ENCODE results near the gene KRTAP10-1. TPM values are rescaled to one million over a fixed set of nuclear protein-coding genes. Genes with fewer than 3 reads are reported as not detected.

Gene KRTAP10-1
- total RNA-seq (not detected), polyA plus RNA-seq (not detected)

GRCh38 chr21:44539991-44540666, at the start of gene KRTAP10-1:
Gene KRTAP10-1 (minus strand): TSS chr21:44540195. CDS start chr21:44540150, 45 bp downstream.
- DNase-seq (no peak), FAIRE-seq (no peak), ATAC-seq (no peak)
- 57 to 62% methylated on average over 21 of the region's 21 CpGs for WGBS, 2 donors
- no peaks in the 10 kb centered on the region for H3K9me3 ChIP-seq
- no peak within 1 kb of the TSS for H3K4me3 ChIP-seq
- intact Hi-C loops (cut with DNase I), result no loop called here
- no peak for TF ChIP-seq CTCF (IDR thresholded peaks at IDR 0.05)
- H3K27me3 ChIP-seq, result no peaks in the 10 kb centered on the region
- H3K4me1 ChIP-seq, result no peaks in the 10 kb centered on the region
- H3K36me3 ChIP-seq, result no peaks in the 10 kb centered on the region
- no peak within 1 kb of the TSS for H3K27ac ChIP-seq

GRCh38 chr21:44589094-44589493, 49.1 kb upstream of the KRTAP10-1 start:
- H3K27ac ChIP-seq, result no peak overlapping the region
- peaks cover 0 to 7% (median 0%) of the 10 kb centered on the region in 4 donors for H3K27me3 ChIP-seq

GRCh38 chr21:44585892-44586291, 45.9 kb upstream of the KRTAP10-1 start:
- Histone ChIP-seq H3K36me3 (no peaks in the 10 kb centered on the region), H3K4me1 (no peaks in the 10 kb centered on the region), H3K27me3 (peaks cover 0 to 11% (median 0%) of the 10 kb centered on the region in 4 donors), H3K9me3 (no peaks in the 10 kb centered on the region), H3K27ac (no peak overlapping the region), H3K4me3 (no peak overlapping the region)
- TF ChIP-seq CTCF (IDR thresholded peaks at IDR 0.05), result no peak
- WGBS, 2 donors, result 70 to 74% methylated on average over 3 of the region's 3 CpGs
- ATAC-seq, result no peak
- peak in 1 of 6 donors; percentile 19 for DNase-seq
- no peak for FAIRE-seq
- intact Hi-C loops (cut with DNase I), result no loop called here

More at GRCh38 chr21:44589094-44589493, 49.1 kb upstream of the KRTAP10-1 start:
- WGBS, 2 donors, result 80 to 91% methylated on average over 2 of the region's 2 CpGs
- TF ChIP-seq CTCF (IDR thresholded peaks at IDR 0.05), result no peak
- H3K36me3 ChIP-seq, result no peaks in the 10 kb centered on the region
- no peak overlapping the region for H3K4me3 ChIP-seq
- H3K4me1 ChIP-seq, result no peaks in the 10 kb centered on the region
- intact Hi-C loops (cut with DNase I), result no loop called here
- FAIRE-seq, result no peak
- ATAC-seq, result no peak
- no peak for DNase-seq
- no peaks in the 10 kb centered on the region for H3K9me3 ChIP-seq

- intact Hi-C loops (cut with DNase I), result no loop called here
- DNase-seq, result no peak
- TF ChIP-seq CTCF (IDR thresholded peaks at IDR 0.05), result no peak
Measured at GRCh38 chr21:44583800-44584147, 43.8 kb upstream of the KRTAP10-1 start.

GRCh38 chr21:44583089-44583799, 43.2 kb upstream of the KRTAP10-1 start:
- WGBS, 2 donors, result 18 to 22% methylated on average over 11 of the region's 11 CpGs
- FAIRE-seq (no peak), DNase-seq (no peak)

More at GRCh38 chr21:44583800-44584147, 43.8 kb upstream of the KRTAP10-1 start:
- no peaks in the 10 kb centered on the region for H3K9me3 ChIP-seq
- no peaks in the 10 kb centered on the region for H3K36me3 ChIP-seq
- no peak for FAIRE-seq
- H3K4me3 ChIP-seq, result no peak overlapping the region
- H3K27ac ChIP-seq, result no peak overlapping the region
- H3K27me3 ChIP-seq, result peaks cover 0 to 11% (median 0%) of the 10 kb centered on the region in 4 donors
- no peaks in the 10 kb centered on the region for H3K4me1 ChIP-seq
- WGBS, 2 donors, result 58 to 69% methylated on average over 6 of the region's 6 CpGs
- ATAC-seq, result no peak

More at GRCh38 chr21:44583089-44583799, 43.2 kb upstream of the KRTAP10-1 start:
- ATAC-seq, result no peak
- intact Hi-C loops (cut with DNase I), result no loop called here
- Histone ChIP-seq H3K9me3 (no peaks in the 10 kb centered on the region), H3K27me3 (peaks cover 0 to 11% (median 0%) of the 10 kb centered on the region in 4 donors), H3K4me1 (no peaks in the 10 kb centered on the region), H3K36me3 (no peaks in the 10 kb centered on the region), H3K4me3 (no peak overlapping the region), H3K27ac (no peak overlapping the region)
- no peak for TF ChIP-seq CTCF (IDR thresholded peaks at IDR 0.05)

All from pancreas (tissue), 10 donors.